Kidney (tissue), 22 donors: ENCODE results near the gene HLA-DMB. TPM values are rescaled to one million over a fixed set of nuclear protein-coding genes. Genes with fewer than 3 reads are reported as not detected.
A peak's percentile ranks its signal among the peaks of the same experiment; 100 is the strongest.

ENCODE experiments used
- DNase-seq, 5 donors: peaks; one replicate each; pipeline ENCODE4 v3.0.0-alpha.2; 2013 to 2020
- FAIRE-seq: peaks from 2 replicates; lab custom pipeline; 2012; peaks lifted over from hg19 to GRCh38; lab: Jason Lieb, UNC
- H3K27ac ChIP-seq, 2 donors: one replicate each; pipeline ENCODE4 v1.7.0; 2013; ENCODE audit warnings: low read depth in 2 of 2, low read length in 2 of 2, inconsistent platforms in 1 of 2
- H3K27me3 ChIP-seq: one replicate; pipeline ENCODE4 v1.7.1; 2013; ENCODE audit warnings: low read length, inconsistent platforms; ENCODE audit not compliant: control insufficient read depth, insufficient read depth
- H3K36me3 ChIP-seq, 3 donors: one replicate each; pipeline versions ENCODE4 v1.7.0 to v1.7.1; 2013; ENCODE audit warnings: low read length in 3 of 3, control low read depth in 1 of 3, inconsistent platforms in 1 of 3; ENCODE audit not compliant: insufficient read depth in 3 of 3, control insufficient read depth in 2 of 3
- H3K4me1 ChIP-seq, 3 donors: one replicate each; pipeline versions ENCODE4 v1.7.0 to v1.7.1; 2013; ENCODE audit warnings: low read length in 3 of 3, inconsistent platforms in 1 of 3, low read depth in 1 of 3; ENCODE audit not compliant: control insufficient read depth in 2 of 3, insufficient read depth in 2 of 3
- H3K4me3 ChIP-seq, 3 donors: one replicate each; pipeline versions ENCODE4 v1.7.0 to v1.8.1; 2013; ENCODE audit warnings: low read length in 3 of 3, control low read depth in 1 of 3, inconsistent platforms in 1 of 3
- H3K9ac ChIP-seq, 3 donors: one replicate each; pipeline versions ENCODE4 v1.7.0 to v1.7.1; 2013; ENCODE audit warnings: low read length in 3 of 3, control low read depth in 1 of 3, inconsistent platforms in 1 of 3
- H3K9me3 ChIP-seq, 3 donors: one replicate each; pipeline versions ENCODE4 v1.7.0 to v1.7.1; 2013; ENCODE audit warnings: low read length in 3 of 3, control low read depth in 1 of 3, inconsistent platforms in 1 of 3; ENCODE audit not compliant: control insufficient read depth in 2 of 3, insufficient read depth in 1 of 3
- intact Hi-C: fragments of 100-400 bp; cut with DNase I; formaldehyde crosslinking; loops from one replicate; pipeline ENCODE4 v1.11.1; 2022
- long read RNA-seq, 10 donors: library from polyadenylated mRNA in 1 of 10; unstranded in 1 of 10; transcript quantifications; one replicate each; pipeline ENCODE4 v2.0.0 and lab custom pipeline, GENCODE V29; 2021 to 2026
- polyA plus RNA-seq: library from polyadenylated mRNA; stranded (reverse); fragments of 350-450 nt; fragmentation: Illumina TruSeq; extraction: RNeasy Lipid Tissue Mini Kit (QIAGEN cat#74804); gene quantifications from one replicate; pipeline ENCODE4 v1.2.3, GENCODE V29; 2014; ENCODE audit warnings: low read depth, low replicate concordance; ENCODE audit not compliant: insufficient read depth
- total RNA-seq: library from RNA; stranded (reverse); fragmentation: NEBNext Ultra II Directional; extraction: Animal tissue kit (Norgen Biotek cat#: 25700); gene quantifications from one replicate; pipeline ENCODE4 v1.2.1, GENCODE V29; 2021
- TF ChIP-seq, protein P1 (sequence below): IDR thresholded peaks from 3 replicates; pipeline ENCODE4 v1.5.1; 2012; ENCODE audit warnings: mild to moderate bottlenecking, moderate library complexity, borderline replicate concordance; ENCODE audit not compliant: insufficient read depth; ENCODE audit errors: extremely low read depth
- donor health status: control.
- donor health status: control.
- donor health status: control.
- donor health status: control.
- donor health status: control.
- donor health status: DM: yes; HTN: yes; CAD: no.
- donor health status: Normal renal cell carcinoma (clear cell type).

The HLA-DMB gene
- total RNA-seq (78.0 TPM), polyA plus RNA-seq (45.5 TPM)
- long read RNA-seq, donor 1, full-length matches to known transcripts: 9 of 42 reads
- long read RNA-seq, donor 1, partial matches to known transcripts: 21 of 42 reads
- long read RNA-seq, donor 1, other reads (novel, unspliced or antisense): 12 of 42 reads
- long read RNA-seq, donor 2, full-length matches to known transcripts: 25 of 94 reads
- long read RNA-seq, donor 2, partial matches to known transcripts: 50 of 94 reads
- long read RNA-seq, donor 2, other reads (novel, unspliced or antisense): 19 of 94 reads
- long read RNA-seq, donor 3, full-length matches to known transcripts: 28 of 51 reads
- long read RNA-seq, donor 3, partial matches to known transcripts: 5 of 51 reads
- long read RNA-seq, donor 3, other reads (novel, unspliced or antisense): 18 of 51 reads
- long read RNA-seq, donor 4, full-length matches to known transcripts: 25 of 41 reads
- long read RNA-seq, donor 4, partial matches to known transcripts: 5 of 41 reads
- long read RNA-seq, donor 4, other reads (novel, unspliced or antisense): 11 of 41 reads
- long read RNA-seq, donor 5, partial matches to known transcripts: 8 of 9 reads
- long read RNA-seq, donor 5, other reads (novel, unspliced or antisense): 0 of 9 reads
- long read RNA-seq, donor 6, full-length matches to known transcripts: 26 of 133 reads
- long read RNA-seq, donor 6, partial matches to known transcripts: 83 of 133 reads
- long read RNA-seq, donor 6, other reads (novel, unspliced or antisense): 24 of 133 reads
- long read RNA-seq, donor 7, transcript HLA-DMB-258 (6 exons, 1,397 nt): major isoform, 8 of 25 reads
- long read RNA-seq, donor 7, partial matches to known transcripts: 2 of 25 reads
- long read RNA-seq, donor 7, other reads (novel, unspliced or antisense): 15 of 25 reads
- long read RNA-seq, donor 8, full-length matches to known transcripts: 10 of 17 reads
- long read RNA-seq, donor 8, partial matches to known transcripts: 0 of 17 reads
- long read RNA-seq, donor 8, other reads (novel, unspliced or antisense): 7 of 17 reads
- long read RNA-seq, donor 9, full-length matches to known transcripts: 9 of 24 reads
- long read RNA-seq, donor 9, partial matches to known transcripts: 6 of 24 reads
- long read RNA-seq, donor 9, other reads (novel, unspliced or antisense): 9 of 24 reads
- long read RNA-seq, donor 10, full-length matches to known transcripts: 21 of 64 reads
- long read RNA-seq, donor 10, partial matches to known transcripts: 35 of 64 reads
- long read RNA-seq, donor 10, other reads (novel, unspliced or antisense): 8 of 64 reads

DNA sequence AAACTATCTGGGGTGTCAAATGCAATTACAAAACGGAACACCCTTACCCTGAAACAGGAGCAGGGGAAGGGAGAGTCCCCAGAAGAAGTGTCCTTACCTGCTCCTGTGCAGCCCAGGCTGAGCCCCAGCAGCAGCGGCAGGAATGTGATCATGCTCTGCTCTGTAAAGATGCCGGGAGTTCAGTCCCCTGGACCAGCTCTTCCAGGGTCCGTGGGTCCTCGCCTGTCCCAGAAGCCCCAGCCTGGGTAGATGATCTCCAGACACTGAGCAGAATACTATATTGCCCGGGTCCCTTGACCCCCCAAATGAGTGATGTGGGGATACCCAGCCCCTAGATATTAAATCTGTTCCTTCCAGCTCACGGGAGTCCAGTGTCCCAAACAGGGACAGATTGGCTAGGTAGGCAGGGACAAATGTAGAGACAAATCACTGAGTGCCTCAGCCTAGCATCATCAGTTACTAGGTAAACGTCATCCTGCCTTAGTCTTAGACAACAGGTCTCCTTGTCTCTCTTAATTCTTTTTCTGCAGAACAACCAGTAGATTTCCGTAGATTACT is at the start of gene HLA-DMB:
HLA-DMB (minus strand) TSS at position 373 of the 558 bp plus-strand sequence; CDS start at position 152, 221 bp downstream.
- H3K9ac ChIP-seq: peak within 1 kb of the TSS; percentile 12 to 65 (median 54)
- H3K4me3 ChIP-seq: peak within 1 kb of the TSS; percentile 65 to 75 (median 74)
- no peaks in the 10 kb centered on the region for H3K27me3 ChIP-seq
- TF ChIP-seq, protein P1, sequence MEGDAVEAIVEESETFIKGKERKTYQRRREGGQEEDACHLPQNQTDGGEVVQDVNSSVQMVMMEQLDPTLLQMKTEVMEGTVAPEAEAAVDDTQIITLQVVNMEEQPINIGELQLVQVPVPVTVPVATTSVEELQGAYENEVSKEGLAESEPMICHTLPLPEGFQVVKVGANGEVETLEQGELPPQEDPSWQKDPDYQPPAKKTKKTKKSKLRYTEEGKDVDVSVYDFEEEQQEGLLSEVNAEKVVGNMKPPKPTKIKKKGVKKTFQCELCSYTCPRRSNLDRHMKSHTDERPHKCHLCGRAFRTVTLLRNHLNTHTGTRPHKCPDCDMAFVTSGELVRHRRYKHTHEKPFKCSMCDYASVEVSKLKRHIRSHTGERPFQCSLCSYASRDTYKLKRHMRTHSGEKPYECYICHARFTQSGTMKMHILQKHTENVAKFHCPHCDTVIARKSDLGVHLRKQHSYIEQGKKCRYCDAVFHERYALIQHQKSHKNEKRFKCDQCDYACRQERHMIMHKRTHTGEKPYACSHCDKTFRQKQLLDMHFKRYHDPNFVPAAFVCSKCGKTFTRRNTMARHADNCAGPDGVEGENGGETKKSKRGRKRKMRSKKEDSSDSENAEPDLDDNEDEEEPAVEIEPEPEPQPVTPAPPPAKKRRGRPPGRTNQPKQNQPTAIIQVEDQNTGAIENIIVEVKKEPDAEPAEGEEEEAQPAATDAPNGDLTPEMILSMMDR: no peak
- intact Hi-C loops: no loop called here
- H3K9me3 ChIP-seq: no peaks in the 10 kb centered on the region
- H3K4me1 ChIP-seq: peaks cover 3 to 7% (median 4%) of the 10 kb centered on the region in 3 donors
- DNase-seq: peak; percentile 63 to 95 (median 74)
- H3K36me3 ChIP-seq: no peaks in the 10 kb centered on the region
- H3K27ac ChIP-seq: peak within 1 kb of the TSS; percentile 82 to 94
- FAIRE-seq: peak; percentile 87

DNA sequence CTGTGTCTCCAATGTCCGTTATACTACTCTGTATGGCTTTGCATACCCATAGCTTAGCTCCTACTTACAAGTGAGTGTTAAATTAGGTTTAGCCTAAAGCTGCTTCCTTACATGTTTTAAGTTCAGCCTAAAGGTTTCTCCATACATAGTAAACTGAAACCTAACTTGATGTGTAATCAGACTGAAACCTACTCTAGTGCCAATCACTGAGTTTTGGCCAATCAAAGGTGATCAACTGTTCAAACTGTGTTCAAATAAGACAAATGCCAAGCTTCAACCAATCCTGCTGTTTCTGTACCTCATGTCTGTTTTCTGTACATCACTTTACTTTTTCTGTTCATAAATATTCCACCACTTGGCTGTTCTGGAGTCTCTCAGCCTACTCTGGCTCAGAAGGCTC is 48.5 kb upstream of the HLA-DMB start:
- DNase-seq (no peak), FAIRE-seq (no peak)
- Histone ChIP-seq H3K27ac (no peak overlapping the region), H3K27me3 (no peaks in the 10 kb centered on the region), H3K4me1 (no peaks in the 10 kb centered on the region), H3K36me3 (no peaks in the 10 kb centered on the region), H3K9ac (no peak overlapping the region), H3K9me3 (no peaks in the 10 kb centered on the region), H3K4me3 (no peak overlapping the region)
- intact Hi-C loops: no loop called here
- TF ChIP-seq, protein P1: no peak

DNA sequence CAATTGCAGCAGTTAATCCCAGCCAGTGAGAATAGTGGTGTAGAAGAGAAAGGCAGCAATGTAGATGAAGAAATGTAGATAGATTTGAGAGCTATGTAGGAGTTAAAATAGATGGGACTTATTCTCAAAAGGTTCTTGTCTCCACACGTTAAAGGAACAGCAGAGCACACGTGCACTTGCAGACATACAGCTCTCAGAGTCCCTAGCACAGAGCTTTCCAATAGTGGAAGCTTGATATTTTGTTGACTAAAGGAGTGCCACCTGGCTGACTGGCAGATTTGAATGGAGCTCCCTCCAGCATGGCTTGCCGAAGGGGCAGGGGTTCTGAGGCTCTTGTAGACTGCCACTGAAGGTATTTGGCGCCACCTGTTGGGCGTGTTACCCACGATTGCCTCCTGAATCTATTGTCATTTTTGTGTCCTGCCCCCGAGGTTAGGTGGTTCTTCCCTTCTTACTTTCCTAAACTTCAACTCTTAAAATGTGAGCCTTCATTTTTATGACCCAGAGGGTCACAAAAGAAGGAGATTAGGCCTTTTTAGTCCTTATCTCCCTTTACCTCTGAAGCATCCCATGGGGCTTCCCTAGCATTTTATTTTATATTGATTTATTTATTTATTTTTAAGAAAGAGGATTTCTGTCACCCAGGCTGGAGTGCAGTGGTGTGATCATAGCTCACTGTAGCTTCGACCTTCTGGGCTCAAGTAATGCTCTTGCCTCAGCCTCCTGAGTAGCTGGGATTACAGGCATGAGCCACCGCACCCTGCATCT is 44.0 kb upstream of the HLA-DMB start:
- H3K27ac ChIP-seq: no peak overlapping the region
- TF ChIP-seq, protein P1: peak; percentile 92
- peak; percentile 90 to 94 (median 92) for DNase-seq
- intact Hi-C loops: loop anchor here (5.0 kb wide), 1 partner anchor 48 kb away; no protein-coding TSS in a partner anchor
- H3K27me3 ChIP-seq: no peaks in the 10 kb centered on the region
- H3K9me3 ChIP-seq: no peaks in the 10 kb centered on the region
- no peak overlapping the region for H3K4me3 ChIP-seq
- peaks cover 0 to 2% (median 0%) of the 10 kb centered on the region in 3 donors for H3K4me1 ChIP-seq
- FAIRE-seq: peak; percentile 49
- no peak overlapping the region for H3K9ac ChIP-seq
- peaks cover 12 to 16% (median 12%) of the 10 kb centered on the region in 3 donors for H3K36me3 ChIP-seq
